Gastroesophageal sphincter (tissue), 4 donors: ENCODE measurements around the gene HERC2. TPM values are rescaled to one million over a fixed set of nuclear protein-coding genes. Genes with fewer than 3 reads are reported as not detected.

Experiments used
- ATAC-seq: fragments of 150-250 bp; one replicate; pipeline ENCODE4 v1.9.1; 2016; ENCODE audit warnings: mild to moderate bottlenecking, moderate library complexity
- H3K27ac ChIP-seq, 4 donors: fragments of 200-600 bp; sonication (generic) in 3 of 4; 1 replicate in 3 of 4; 2 replicates in 1 of 4; pipeline ENCODE4 v1.5.1; 2016 to 2019
- H3K27me3 ChIP-seq: fragments of 200-600 bp; sonication (generic); one replicate; pipeline ENCODE4 v1.5.1; 2019
- H3K36me3 ChIP-seq, 2 donors: fragments of 200-600 bp; sonication (generic); one replicate each; pipeline ENCODE4 v1.5.1; 2019; ENCODE audit warnings: control low read depth in 1 of 2
- H3K4me1 ChIP-seq, 3 donors: fragments of 200-600 bp; sonication (generic); 1 replicate in 2 of 3; 2 replicates in 1 of 3; pipeline ENCODE4 v1.5.1; 2016 to 2019; ENCODE audit warnings: control low read depth in 2 of 3
- H3K4me3 ChIP-seq, 2 donors: fragments of 200-600 bp; sonication (generic); one replicate each; pipeline ENCODE4 v1.5.1; 2019; ENCODE audit warnings: mild to moderate bottlenecking in 1 of 2, moderate library complexity in 1 of 2
- H3K9me3 ChIP-seq, 3 donors: fragments of 200-600 bp; sonication (generic); one replicate each; pipeline ENCODE4 v1.5.1; 2017 to 2019; ENCODE audit warnings: control low read depth in 2 of 3
- CTCF ChIP-seq, 4 experiments: fragments of 200-600 bp in 2 of 4; fragments of 450-650 bp in 2 of 4; sonication (generic) in 1 of 4; IDR thresholded peaks; one replicate each; pipeline ENCODE4 v1.5.1; 2017 to 2019; ENCODE audit warnings: antibody characterized with exemption in 4 of 4, mild to moderate bottlenecking in 2 of 4, moderate library complexity in 2 of 4
- EP300 ChIP-seq: sonication (generic); formaldehyde crosslinking; IDR thresholded peaks from one replicate; pipeline ENCODE4 v1.6.1; 2017; ENCODE audit warnings: antibody characterized with exemption, mild to moderate bottlenecking
- POLR2A ChIP-seq, 2 donors: fragments of 450-650 bp; IDR thresholded peaks; one replicate each; pipeline ENCODE4 v1.6.1; 2017; ENCODE audit warnings: antibody characterized with exemption in 2 of 2, mild to moderate bottlenecking in 2 of 2, moderate library complexity in 1 of 2
- POLR2AphosphoS5 ChIP-seq: sonication (generic); formaldehyde crosslinking; IDR thresholded peaks from one replicate; pipeline ENCODE4 v1.6.1; 2017; ENCODE audit warnings: antibody characterized with exemption
- WGBS, 2 donors: methylation state at CpG; one replicate each; pipeline ENCODE4 v1.1.5; 2018; ENCODE audit warnings: low coverage in 1 of 2; 5-methylcytosine and 5-hydroxymethylcytosine counted together
- small RNA-seq, 4 donors: library from RNA; depleted of rRNA; stranded (forward); fragments of <200 nt; gene quantifications; one replicate each; pipeline ENCODE3, GENCODE V24; 2016
- total RNA-seq, 4 donors: library from RNA; depleted of rRNA; stranded (reverse); fragments of >200 nt; gene quantifications; one replicate each; pipeline ENCODE4 v1.1.0, GENCODE V29; 2016

Gene HERC2
- total RNA-seq, 4 donors from 2014 or later: 38.6 to 94.6 (median 56.1) TPM

- Histone ChIP-seq H3K4me1 (no peaks in the 10 kb centered on the region), H3K4me3 (no peak overlapping the region), H3K9me3 (peaks cover 0 to 19% (median 0%) of the 10 kb centered on the region in 3 donors), H3K27me3 (no peaks in the 10 kb centered on the region), H3K27ac (no peak overlapping the region), H3K36me3 (no peaks in the 10 kb centered on the region)
- no peak for ATAC-seq
- 33 to 67% methylated on average over 3 of the region's 3 CpGs for WGBS, 2 donors
- no peak for TF ChIP-seq POLR2A (IDR thresholded peaks at IDR 0.05)
- no peak for TF ChIP-seq CTCF (IDR thresholded peaks at IDR 0.05)
- no peak for TF ChIP-seq EP300
- no peak for TF ChIP-seq POLR2AphosphoS5
Measured at GRCh38 chr15:28066231-28066630, 255.7 kb downstream of the HERC2 start.

Small RNA genes lying within 50 kb of the gene (small RNA-seq; reads per million reads assigned to genes)
- 0 reads per million in 4 donors for gene AC091304.5

Other genes with a start within 250 kb of the HERC2 start
- 1 to 10 TPM in 2 of 4 donors, under 1 TPM in 1, not detected in 1; 0.40 to 2.0 (median 1.1) TPM for gene OCA2, start 222.9 kb downstream of the HERC2 start, total RNA-seq
- not detected for gene GOLGA6L24, start 35.9 kb upstream of the HERC2 start, total RNA-seq
- under 1 TPM in 1 of 4 donors, not detected in 3; 0.42 TPM for gene GOLGA8F, start 56.5 kb upstream of the HERC2 start, total RNA-seq
- gene GOLGA8G, start 210.8 kb upstream of the HERC2 start, total RNA-seq: under 1 TPM in 1 of 4 donors, not detected in 3; 0.66 TPM
- not detected for gene GOLGA6L25, start 231.4 kb upstream of the HERC2 start, total RNA-seq